CD8-positive, alpha-beta memory T cell (primary cell): Measurements from ENCODE around the gene MICOS13. TPM values are rescaled to one million over a fixed set of nuclear protein-coding genes. Genes with fewer than 3 reads are reported as not detected.
A peak's percentile ranks its signal among the peaks of the same experiment; 100 is the strongest.

Source experiments
- CTCF ChIA-PET: fragments of 350-600 bp; sonication (Branson Sonifier 250); formaldehyde crosslinking; loops from one replicate; lab custom pipeline; 2021; ENCODE audit warnings: antibody characterized with exemption; lab: Charles Lee
- POLR2A ChIA-PET: fragments of 350-600 bp; sonication (Branson Sonifier 250); formaldehyde crosslinking; loops from one replicate; lab custom pipeline; 2021; ENCODE audit warnings: antibody characterized with exemption; lab: Charles Lee
- DNase-seq, 5 donors: peaks; one replicate each; pipeline versions ENCODE4 v3.0.0 to v3.0.0-alpha.2; 2020 to 2022; ENCODE audit warnings: mixed read lengths in 1 of 5
- H3K27ac ChIP-seq: one replicate; pipeline ENCODE4 v1.7.0; 2013; ENCODE audit warnings: low read depth, mild to moderate bottlenecking, low read length, moderate library complexity
- H3K27me3 ChIP-seq: 2 replicates; pipeline ENCODE4 v1.7.0; 2013; ENCODE audit warnings: low read length, mild to moderate bottlenecking; ENCODE audit not compliant: insufficient read depth, poor library complexity, severe bottlenecking
- H3K36me3 ChIP-seq: 2 replicates; pipeline ENCODE4 v1.7.0; 2013; ENCODE audit warnings: mild to moderate bottlenecking, low read length, moderate library complexity; ENCODE audit not compliant: insufficient read depth
- H3K4me1 ChIP-seq: 2 replicates; pipeline ENCODE4 v1.7.0; 2013; ENCODE audit warnings: mild to moderate bottlenecking, low read length, moderate library complexity; ENCODE audit not compliant: insufficient read depth
- H3K4me3 ChIP-seq: 2 replicates; pipeline ENCODE4 v1.7.0; 2013; ENCODE audit warnings: mild to moderate bottlenecking, low read length
- H3K9me3 ChIP-seq: 2 replicates; pipeline ENCODE4 v1.7.0; 2013; ENCODE audit warnings: mild to moderate bottlenecking, low read length
- H3K27ac Mint-ChIP-seq, 8 donors: one replicate each; pipeline ENCODE4 v1.8.0; 2020 to 2021; ENCODE audit warnings: mixed read lengths in 8 of 8, mild to moderate bottlenecking in 6 of 8, inconsistent platforms in 3 of 8, moderate library complexity in 3 of 8
- H3K27me3 Mint-ChIP-seq, 2 donors: one replicate each; pipeline ENCODE4 v1.8.0; 2020 to 2021; ENCODE audit warnings: mixed read lengths in 2 of 2, mild to moderate bottlenecking in 1 of 2, moderate library complexity in 1 of 2
- H3K36me3 Mint-ChIP-seq, 3 donors: one replicate each; pipeline ENCODE4 v1.8.0; 2020 to 2021; ENCODE audit warnings: mixed read lengths in 3 of 3, inconsistent platforms in 1 of 3, mild to moderate bottlenecking in 1 of 3
- H3K4me1 Mint-ChIP-seq, 3 donors: one replicate each; pipeline ENCODE4 v1.8.0; 2020 to 2021; ENCODE audit warnings: mixed read lengths in 3 of 3, inconsistent platforms in 1 of 3, mild to moderate bottlenecking in 1 of 3
- H3K4me3 Mint-ChIP-seq, 7 donors: one replicate each; pipeline ENCODE4 v1.8.0; 2020 to 2021; ENCODE audit warnings: mixed read lengths in 7 of 7, mild to moderate bottlenecking in 6 of 7, moderate library complexity in 4 of 7, inconsistent platforms in 2 of 7
- H3K9me3 Mint-ChIP-seq, 5 donors: one replicate each; pipeline ENCODE4 v1.8.0; 2020 to 2022; ENCODE audit warnings: mixed read lengths in 5 of 5, mild to moderate bottlenecking in 3 of 5, moderate library complexity in 2 of 5, inconsistent platforms in 1 of 5
- polyA plus RNA-seq: library from polyadenylated mRNA; unstranded; fragments of 300-500 nt; fragmentation: Illumina TruSeq; gene quantifications from one replicate; pipeline ENCODE4 v1.2.3, GENCODE V29; 2021
- total RNA-seq, 2 experiments: library from RNA; stranded (reverse); gene quantifications; one replicate each; pipeline ENCODE4 v1.2.3, GENCODE V29; 2021

Gene MICOS13
- total and polyA plus RNA-seq, 3 experiments from 2014 or later: 60.6 to 117 (median 62.1) TPM

DNA sequence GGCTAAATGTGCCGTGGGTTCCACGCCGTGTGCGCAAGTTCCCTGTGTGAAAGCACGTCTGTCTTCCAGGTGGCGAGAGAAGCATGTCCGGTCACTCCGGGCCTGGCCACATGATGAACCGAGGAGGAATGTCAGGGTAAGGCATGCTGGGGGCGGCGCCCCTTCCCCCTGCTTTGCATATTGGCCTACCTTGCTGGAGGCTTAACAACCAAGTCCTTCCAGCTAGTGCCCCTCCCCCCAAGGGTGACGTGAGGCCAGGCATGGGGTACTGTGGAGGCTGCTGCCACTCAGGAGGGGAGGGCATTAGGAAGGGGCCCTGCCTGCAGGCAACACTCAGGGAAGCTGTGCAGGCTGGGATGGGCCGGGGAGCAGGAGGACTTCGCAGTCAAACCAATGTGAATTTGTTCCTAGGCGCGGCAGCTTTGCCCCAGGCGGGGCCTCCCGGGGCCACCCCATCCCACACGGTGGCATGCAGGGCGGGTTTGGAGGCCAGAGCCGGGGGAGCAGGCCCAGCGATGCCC is 12.5 kb downstream of the MICOS13 start:
- Histone ChIP-seq H3K4me3 (no peak overlapping the region), H3K4me1 (no peaks in the 10 kb centered on the region), H3K27ac (no peak overlapping the region), H3K9me3 (no peaks in the 10 kb centered on the region), H3K36me3 (peaks cover 56% of the 10 kb centered on the region), H3K27me3 (no peaks in the 10 kb centered on the region)
- H3K27ac Mint-ChIP-seq: no peak overlapping the region
- peaks cover 0 to 72% (median 15%) of the 10 kb centered on the region in 3 donors for H3K36me3 Mint-ChIP-seq
- DNase-seq: no peak
- no peaks in the 10 kb centered on the region for H3K4me1 Mint-ChIP-seq
- no peak overlapping the region for H3K4me3 Mint-ChIP-seq
- H3K9me3 Mint-ChIP-seq: no peaks in the 10 kb centered on the region
- ChIA-PET CTCF (no interaction called here), POLR2A (interaction anchor here (0.7 kb wide), 1 partner anchor 410 kb away, joined by 3 read pairs; no protein-coding TSS in a partner anchor)
- H3K27me3 Mint-ChIP-seq: peaks cover 0 to 4% of the 10 kb centered on the region in 2 donors

DNA sequence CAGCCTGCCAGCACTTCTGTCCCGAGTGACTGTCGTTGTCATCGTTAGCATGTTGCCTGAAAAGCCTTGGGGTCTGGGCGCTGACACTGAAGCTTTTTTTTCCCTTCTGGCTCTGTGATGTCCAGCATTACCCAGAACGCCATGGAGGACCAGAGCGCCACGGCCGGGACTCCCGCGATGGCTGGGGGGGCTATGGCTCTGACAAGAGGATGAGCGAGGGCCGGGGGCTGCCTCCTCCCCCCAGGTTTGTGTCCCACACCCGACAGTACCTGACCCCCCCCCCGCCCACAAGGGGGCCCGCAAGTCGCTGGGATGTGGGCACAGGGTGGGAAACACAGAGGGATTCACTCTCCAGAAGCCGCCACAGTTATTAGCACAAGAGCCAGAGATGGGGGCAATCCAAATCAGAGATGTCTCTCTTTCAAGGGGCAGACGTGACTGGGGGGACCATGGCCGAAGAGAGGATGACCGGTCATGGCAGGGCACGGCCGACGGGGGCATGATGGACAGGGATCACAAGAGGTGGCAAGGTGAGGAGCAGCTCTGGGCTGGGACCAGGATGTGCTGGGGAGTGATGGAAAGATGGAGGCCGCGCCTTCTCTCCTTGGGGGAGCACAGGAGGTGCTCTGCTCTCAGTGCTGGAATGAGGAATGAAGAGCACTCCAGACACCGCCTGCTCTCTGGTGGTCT is 13.2 kb downstream of the MICOS13 start:
- no peaks in the 10 kb centered on the region for H3K27me3 ChIP-seq
- no peak for DNase-seq
- Mint-ChIP-seq H3K4me1 (no peaks in the 10 kb centered on the region), H3K27me3 (peaks cover 0 to 4% of the 10 kb centered on the region in 2 donors), H3K36me3 (peaks cover 0 to 78% (median 15%) of the 10 kb centered on the region in 3 donors), H3K27ac (peak overlapping the region in 3 of 8 donors; percentile 56 to 61 (median 61)), H3K4me3 (no peak overlapping the region), H3K9me3 (no peaks in the 10 kb centered on the region)
- no peaks in the 10 kb centered on the region for H3K4me1 ChIP-seq
- H3K36me3 ChIP-seq: peaks cover 59% of the 10 kb centered on the region
- H3K9me3 ChIP-seq: no peaks in the 10 kb centered on the region
- H3K4me3 ChIP-seq: no peak overlapping the region
- ChIA-PET POLR2A (no interaction called here), CTCF (no interaction called here)
- no peak overlapping the region for H3K27ac ChIP-seq

DNA sequence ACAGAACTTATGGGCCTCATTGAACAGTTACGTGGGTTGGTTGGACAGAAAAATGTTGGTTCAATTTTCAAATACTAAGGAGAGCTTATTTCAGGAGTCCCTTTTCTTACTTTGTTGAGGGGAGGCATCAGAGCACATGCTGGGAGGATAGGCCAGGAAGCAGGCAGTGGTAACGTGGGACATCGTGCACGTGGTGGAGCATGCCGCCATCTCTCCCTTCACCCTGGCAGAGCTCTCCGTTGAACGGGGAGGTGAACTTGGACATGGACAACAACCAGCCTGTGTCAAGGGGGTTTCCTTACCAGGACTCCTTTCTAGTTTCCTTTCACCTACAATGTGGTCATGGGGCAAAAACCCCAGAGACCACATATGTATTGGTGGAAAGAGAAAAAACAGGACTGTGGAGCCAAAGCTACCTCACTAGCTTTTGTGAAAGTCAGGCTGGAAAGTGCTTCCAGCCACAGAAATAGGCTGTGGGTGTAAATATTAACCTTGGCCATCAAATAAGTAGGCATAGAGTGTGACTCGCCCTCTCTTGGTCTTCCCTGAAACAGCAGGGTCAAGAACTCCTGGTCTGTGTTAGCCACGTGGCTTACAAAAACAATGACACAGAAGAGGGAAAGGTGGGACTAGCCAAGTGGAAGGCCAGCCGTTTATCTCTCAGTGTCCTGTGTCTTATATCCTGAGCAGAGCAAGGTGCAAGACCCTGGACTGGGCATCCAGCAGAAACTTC is 14.4 kb downstream of the MICOS13 start:
- CTCF ChIA-PET: interaction anchor here (1.0 kb wide), 1 partner anchor 22 kb away, joined by 3 read pairs; no protein-coding TSS in a partner anchor
- POLR2A ChIA-PET: no interaction called here

DNA sequence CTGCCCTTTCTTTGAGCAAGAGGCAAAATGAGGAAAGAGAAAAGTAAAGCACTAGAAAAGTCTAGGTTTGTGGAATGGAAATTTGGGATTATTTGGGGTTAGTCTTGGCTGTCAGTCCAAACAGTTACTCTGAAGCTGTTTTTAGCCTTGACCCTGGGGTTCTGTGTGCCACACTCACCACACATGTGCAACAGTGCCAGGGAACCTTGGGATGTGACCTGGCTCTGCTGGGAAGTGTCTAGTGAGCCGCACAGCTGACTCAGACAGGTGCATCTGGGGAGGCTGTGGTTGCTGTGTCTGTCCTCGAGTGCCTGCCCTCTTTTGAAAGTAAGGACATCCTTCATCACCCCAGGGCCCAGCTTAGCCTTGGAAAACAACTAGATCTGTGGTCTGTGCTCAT is 15.8 kb downstream of the MICOS13 start:
- H3K36me3 Mint-ChIP-seq: peaks cover 0 to 92% (median 19%) of the 10 kb centered on the region in 3 donors
- CTCF ChIA-PET: no interaction called here
- H3K27ac Mint-ChIP-seq: peak overlapping the region in 1 of 8 donors; percentile 34

More for the DNA sequence above, 14.4 kb downstream of the MICOS13 start:
- peaks cover 69% of the 10 kb centered on the region for H3K36me3 ChIP-seq
- Mint-ChIP-seq H3K4me1 (no peaks in the 10 kb centered on the region), H3K36me3 (peaks cover 0 to 85% (median 17%) of the 10 kb centered on the region in 3 donors), H3K4me3 (no peak overlapping the region), H3K27me3 (peaks cover 0 to 4% of the 10 kb centered on the region in 2 donors), H3K9me3 (no peaks in the 10 kb centered on the region), H3K27ac (peak overlapping the region in 2 of 8 donors; percentile 54 to 74)
- H3K9me3 ChIP-seq: no peaks in the 10 kb centered on the region
- H3K4me1 ChIP-seq: no peaks in the 10 kb centered on the region
- no peak overlapping the region for H3K4me3 ChIP-seq
- H3K27me3 ChIP-seq: no peaks in the 10 kb centered on the region
- DNase-seq: no peak
- H3K27ac ChIP-seq: no peak overlapping the region

DNA sequence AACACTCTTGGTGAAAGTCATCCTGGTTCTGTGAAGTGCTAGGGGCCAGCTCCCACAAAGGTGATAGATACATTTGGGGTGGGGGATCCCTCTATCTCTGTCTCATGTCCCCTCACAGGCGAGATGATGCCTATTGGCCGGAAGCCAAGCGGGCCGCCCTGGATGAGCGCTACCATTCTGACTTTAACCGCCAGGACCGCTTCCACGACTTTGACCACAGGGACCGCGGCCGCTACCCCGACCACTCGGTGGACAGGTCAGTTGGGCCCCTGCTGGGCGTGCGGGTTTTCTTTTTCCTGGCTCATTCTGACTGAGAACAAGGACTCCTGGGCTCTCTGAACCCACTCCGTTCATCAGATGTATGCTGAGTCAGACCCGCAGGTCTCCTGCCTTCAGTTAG is 16.4 kb downstream of the MICOS13 start:
- peaks cover 74% of the 10 kb centered on the region for H3K36me3 ChIP-seq
- DNase-seq: no peak
- no peak overlapping the region for H3K27ac ChIP-seq
- Mint-ChIP-seq H3K27me3 (peaks cover 0 to 4% of the 10 kb centered on the region in 2 donors), H3K4me3 (no peak overlapping the region), H3K4me1 (no peaks in the 10 kb centered on the region), H3K27ac (no peak overlapping the region), H3K36me3 (peaks cover 0 to 92% (median 16%) of the 10 kb centered on the region in 3 donors), H3K9me3 (no peaks in the 10 kb centered on the region)
- CTCF ChIA-PET: no interaction called here
- no peak overlapping the region for H3K4me3 ChIP-seq
- H3K9me3 ChIP-seq: no peaks in the 10 kb centered on the region
- POLR2A ChIA-PET: no interaction called here
- no peaks in the 10 kb centered on the region for H3K4me1 ChIP-seq
- H3K27me3 ChIP-seq: no peaks in the 10 kb centered on the region

More for the DNA sequence above, 15.8 kb downstream of the MICOS13 start:
- Mint-ChIP-seq H3K27me3 (peaks cover 0 to 4% of the 10 kb centered on the region in 2 donors), H3K4me1 (no peaks in the 10 kb centered on the region), H3K4me3 (no peak overlapping the region), H3K9me3 (no peaks in the 10 kb centered on the region)
- no peaks in the 10 kb centered on the region for H3K9me3 ChIP-seq
- H3K27ac ChIP-seq: no peak overlapping the region
- no peaks in the 10 kb centered on the region for H3K27me3 ChIP-seq
- H3K4me3 ChIP-seq: no peak overlapping the region
- H3K4me1 ChIP-seq: no peaks in the 10 kb centered on the region
- no peak for DNase-seq
- POLR2A ChIA-PET: no interaction called here
- peaks cover 81% of the 10 kb centered on the region for H3K36me3 ChIP-seq

DNA sequence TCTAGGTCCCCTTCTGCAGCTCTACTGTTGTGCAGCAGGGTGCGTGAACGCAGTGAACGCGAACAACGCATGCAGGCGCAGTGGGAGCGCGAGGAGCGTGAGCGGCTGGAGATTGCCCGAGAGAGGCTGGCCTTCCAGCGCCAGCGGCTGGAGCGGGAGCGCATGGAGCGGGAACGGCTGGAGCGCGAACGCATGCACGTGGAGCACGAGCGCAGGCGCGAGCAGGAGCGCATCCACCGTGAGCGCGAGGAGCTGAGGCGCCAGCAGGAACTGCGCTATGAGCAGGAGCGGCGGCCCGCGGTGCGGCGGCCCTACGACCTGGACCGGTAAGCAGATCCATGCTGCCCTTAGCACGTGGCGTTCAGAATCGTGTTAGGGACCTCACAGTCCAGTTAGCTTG is 18.8 kb downstream of the MICOS13 start:
- H3K27ac ChIP-seq: no peak overlapping the region
- Mint-ChIP-seq H3K4me3 (no peak overlapping the region), H3K4me1 (no peaks in the 10 kb centered on the region), H3K9me3 (no peaks in the 10 kb centered on the region), H3K36me3 (peaks cover 0 to 88% (median 17%) of the 10 kb centered on the region in 3 donors), H3K27me3 (peaks cover 0 to 1% of the 10 kb centered on the region in 2 donors), H3K27ac (peak overlapping the region in 1 of 8 donors; percentile 69)
- H3K4me1 ChIP-seq: no peaks in the 10 kb centered on the region
- H3K36me3 ChIP-seq: peaks cover 69% of the 10 kb centered on the region
- ChIA-PET CTCF (interaction anchor here (0.6 to 0.7 kb wide), 2 partner anchors 53 to 280 kb away, joined by 3 read pairs; no protein-coding TSS in a partner anchor), POLR2A (no interaction called here)
- no peaks in the 10 kb centered on the region for H3K9me3 ChIP-seq
- no peak for DNase-seq
- H3K4me3 ChIP-seq: no peak overlapping the region
- H3K27me3 ChIP-seq: no peaks in the 10 kb centered on the region

DNA sequence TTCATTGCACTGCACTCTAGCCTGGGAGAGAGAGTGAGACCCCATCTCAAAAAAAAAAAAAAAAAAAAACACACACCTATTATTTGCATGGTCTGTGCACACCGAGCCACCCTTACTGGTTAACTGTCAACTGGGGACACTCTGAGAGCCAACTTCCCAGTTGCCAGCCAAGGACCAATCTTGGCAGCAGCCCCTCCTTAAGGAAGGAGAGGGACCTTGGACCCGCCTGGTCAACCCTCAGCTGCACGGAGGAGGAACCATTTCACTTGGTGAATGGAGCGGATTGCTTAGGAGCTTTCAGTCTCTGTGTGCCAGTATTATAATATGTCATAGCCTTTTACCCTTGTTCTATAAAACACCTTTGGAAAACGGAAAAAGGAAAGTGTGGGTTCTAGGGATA is 24.9 kb downstream of the MICOS13 start:
- DNase-seq: no peak
- Mint-ChIP-seq H3K9me3 (no peaks in the 10 kb centered on the region), H3K36me3 (peaks cover 0 to 92% (median 21%) of the 10 kb centered on the region in 3 donors), H3K4me1 (no peaks in the 10 kb centered on the region), H3K27me3 (no peaks in the 10 kb centered on the region), H3K27ac (peak overlapping the region in 2 of 8 donors; percentile 6 to 54), H3K4me3 (no peak overlapping the region)
- no peaks in the 10 kb centered on the region for H3K4me1 ChIP-seq
- H3K36me3 ChIP-seq: peaks cover 63% of the 10 kb centered on the region
- ChIA-PET CTCF (no interaction called here), POLR2A (no interaction called here)
- H3K27me3 ChIP-seq: no peaks in the 10 kb centered on the region
- H3K27ac ChIP-seq: no peak overlapping the region
- H3K4me3 ChIP-seq: no peak overlapping the region
- no peaks in the 10 kb centered on the region for H3K9me3 ChIP-seq

DNA sequence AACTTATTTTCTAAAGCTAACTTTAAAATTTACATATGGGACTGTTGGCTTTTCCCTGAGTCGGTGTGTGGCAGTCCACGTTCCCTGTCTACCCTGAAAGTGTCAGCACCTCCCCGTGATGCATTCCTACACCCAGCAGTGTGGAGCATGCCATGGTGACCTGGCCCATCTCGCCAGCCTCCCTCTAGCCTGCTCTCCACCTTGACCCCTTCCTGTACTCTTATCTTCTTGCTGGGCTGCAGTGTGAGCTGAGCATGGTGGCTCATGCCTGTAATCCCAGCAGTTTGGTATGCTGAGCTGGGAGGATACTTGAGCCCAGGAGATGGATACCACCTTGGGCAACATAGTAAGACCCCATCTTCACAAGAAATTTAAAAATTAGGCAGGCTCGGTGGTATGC is 25.4 kb downstream of the MICOS13 start:
- CTCF ChIA-PET: no interaction called here
- no peak overlapping the region for H3K27ac Mint-ChIP-seq
- no peaks in the 10 kb centered on the region for H3K4me1 ChIP-seq
- POLR2A ChIA-PET: no interaction called here
- no peaks in the 10 kb centered on the region for H3K4me1 Mint-ChIP-seq
- H3K27ac ChIP-seq: no peak overlapping the region
- H3K27me3 ChIP-seq: no peaks in the 10 kb centered on the region
- H3K9me3 ChIP-seq: no peaks in the 10 kb centered on the region
- H3K9me3 Mint-ChIP-seq: no peaks in the 10 kb centered on the region
- no peak for DNase-seq
- H3K4me3 Mint-ChIP-seq: no peak overlapping the region
- peaks cover 61% of the 10 kb centered on the region for H3K36me3 ChIP-seq
- no peaks in the 10 kb centered on the region for H3K27me3 Mint-ChIP-seq
- no peak overlapping the region for H3K4me3 ChIP-seq
- H3K36me3 Mint-ChIP-seq: peaks cover 0 to 92% (median 23%) of the 10 kb centered on the region in 3 donors
